GM13976 (cell line): ENCODE data around the gene TRAFD1.

Source experiments
- DNase-seq: peaks from one replicate; pipeline ENCODE4 v3.0.0; 2012; ENCODE audit warnings: low spot score
- CTCF ChIP-seq: IDR thresholded peaks from 2 replicates; pipeline ENCODE4 v1.5.1; 2012; ENCODE audit warnings: borderline replicate concordance, mild to moderate bottlenecking; ENCODE audit not compliant: insufficient read depth; ENCODE audit errors: extremely low read depth, missing control alignments, control extremely low read depth
- in situ Hi-C: fragments of 300-500 bp; cut with MboI; formaldehyde crosslinking; loops from one replicate; pipeline ENCODE4 v1.12.0; 2022; ENCODE audit warnings: low sequenced_read_pairs, mixed read lengths, inconsistent platforms; ENCODE audit not compliant: unreplicated experiment

Gene TRAFD1

GRCh38 chr12:112182499-112182898 lies 57.1 kb downstream of the TRAFD1 start:
- DNase-seq: peak; percentile 56
- TF ChIP-seq CTCF: no peak
- in situ Hi-C loops: no loop called here

GRCh38 chr12:112183141-112184021 lies 58.0 kb downstream of the TRAFD1 start:
- in situ Hi-C loops: no loop called here
- no peak for TF ChIP-seq CTCF
- DNase-seq: peak; percentile 79

DNA sequence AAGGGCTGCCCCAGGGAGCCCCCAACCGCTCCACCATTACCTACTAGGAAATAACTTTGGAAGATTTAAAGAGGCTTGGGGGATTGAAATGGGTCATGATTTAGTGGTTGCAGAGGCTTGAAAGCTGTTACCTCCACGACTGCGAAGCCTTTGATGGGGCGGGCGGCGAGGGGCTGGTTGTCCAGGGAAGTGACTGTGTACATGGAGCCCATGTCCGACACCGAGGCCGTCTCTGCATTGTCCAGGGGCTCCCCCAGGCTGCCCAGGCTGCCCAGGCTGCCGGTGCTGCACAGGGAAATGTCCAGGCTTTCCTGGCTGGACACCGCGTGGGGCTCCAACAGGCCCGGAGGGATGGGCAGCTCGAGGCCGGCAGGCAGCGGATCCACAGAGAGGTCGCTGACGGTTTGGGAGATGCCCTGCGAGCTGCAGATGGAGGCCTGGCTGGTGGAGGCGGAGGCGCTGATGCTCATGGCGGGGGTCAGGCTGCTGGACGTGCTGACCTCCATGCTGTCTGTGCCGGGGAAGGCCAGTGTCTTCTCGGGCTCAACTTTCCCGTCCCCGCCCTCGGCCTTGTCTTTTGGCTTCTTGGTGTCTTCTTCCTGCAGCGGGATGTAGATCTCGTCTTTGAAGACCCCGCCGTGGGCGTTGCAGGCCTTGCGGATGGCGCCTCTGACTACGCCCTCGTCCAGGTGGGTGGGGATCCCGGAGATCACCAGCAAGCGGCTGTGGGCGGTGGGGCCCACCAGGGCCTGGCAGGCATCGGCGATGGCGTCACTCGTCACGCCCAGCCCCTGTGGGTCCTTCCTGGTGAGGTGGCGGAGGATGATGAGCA lies 58.9 kb downstream of the TRAFD1 start:
- no peak for TF ChIP-seq CTCF
- DNase-seq: no peak
- in situ Hi-C loops: no loop called here

- TF ChIP-seq CTCF: no peak
- in situ Hi-C loops: no loop called here
- no peak for DNase-seq
Measured at GRCh38 chr12:112185093-112185923, 59.9 kb downstream of the TRAFD1 start.

GRCh38 chr12:112188130-112188830 lies 62.9 kb downstream of the TRAFD1 start:
- in situ Hi-C loops: no loop called here
- no peak for DNase-seq
- TF ChIP-seq CTCF: no peak
